Measurements from ENCODE around the gene IL4.

The IL4 gene

GRCh38 chr5:132657676-132658380 lies 16.0 kb upstream of the IL4 start, which contains the start of gene IL13:
IL13 (plus strand) TSS chr5:132658173; CDS start chr5:132658187, 14 bp downstream.
- H3K9me3 ChIP-seq (ENCODE audit: control insufficient read depth, low read length): no peaks in the 10 kb centered on the region
- no peaks in the 10 kb centered on the region for H3K36me3 ChIP-seq (ENCODE audit: control insufficient read depth, insufficient read depth, low read length)
- no peak within 1 kb of the TSS for H3K27ac ChIP-seq (ENCODE audit: insufficient read depth, low read length, poor library complexity, severe bottlenecking)
- DNase-seq: no peak
- peaks cover 13% of the 10 kb centered on the region for H3K4me1 ChIP-seq (ENCODE audit: control insufficient read depth, insufficient read depth, low read length, poor library complexity, severe bottlenecking)
- peaks cover 15% of the 10 kb centered on the region for H3K27me3 ChIP-seq (replicated peaks; ENCODE audit: control insufficient read depth, insufficient read depth, low read length, poor library complexity, severe bottlenecking)
- no peak within 1 kb of the TSS for H3K4me3 ChIP-seq (ENCODE audit: insufficient read depth, low read depth, low read length, poor library complexity, severe bottlenecking)

- DNase-seq: no peak
- Histone ChIP-seq H3K36me3 (ENCODE audit: control insufficient read depth, insufficient read depth, low read length) (no peaks in the 10 kb centered on the region), H3K9me3 (ENCODE audit: control insufficient read depth, low read length) (no peaks in the 10 kb centered on the region), H3K4me1 (ENCODE audit: control insufficient read depth, insufficient read depth, low read length, poor library complexity, severe bottlenecking) (peaks cover 13% of the 10 kb centered on the region), H3K27ac (ENCODE audit: insufficient read depth, low read length, poor library complexity, severe bottlenecking) (no peak overlapping the region), H3K27me3 (replicated peaks; ENCODE audit: control insufficient read depth, insufficient read depth, low read length, poor library complexity, severe bottlenecking) (peaks cover 15% of the 10 kb centered on the region), H3K4me3 (ENCODE audit: insufficient read depth, low read depth, low read length, poor library complexity, severe bottlenecking) (no peak overlapping the region)
Observed at GRCh38 chr5:132658381-132659302, 15.1 kb upstream of the IL4 start.

- H3K4me3 ChIP-seq (ENCODE audit: insufficient read depth, low read depth, low read length, poor library complexity, severe bottlenecking): no peak overlapping the region
- DNase-seq: no peak
- peaks cover 15% of the 10 kb centered on the region for H3K27me3 ChIP-seq (replicated peaks; ENCODE audit: control insufficient read depth, insufficient read depth, low read length, poor library complexity, severe bottlenecking)
- H3K4me1 ChIP-seq (ENCODE audit: control insufficient read depth, insufficient read depth, low read length, poor library complexity, severe bottlenecking): peaks cover 13% of the 10 kb centered on the region
- H3K27ac ChIP-seq (ENCODE audit: insufficient read depth, low read length, poor library complexity, severe bottlenecking): no peak overlapping the region
- no peaks in the 10 kb centered on the region for H3K9me3 ChIP-seq (ENCODE audit: control insufficient read depth, low read length)
- no peaks in the 10 kb centered on the region for H3K36me3 ChIP-seq (ENCODE audit: control insufficient read depth, insufficient read depth, low read length)
Observed at GRCh38 chr5:132659598-132660493, 13.9 kb upstream of the IL4 start.

- H3K4me1 ChIP-seq (ENCODE audit: control insufficient read depth, insufficient read depth, low read length, poor library complexity, severe bottlenecking): peaks cover 12% of the 10 kb centered on the region
- no peak for DNase-seq
- peaks cover 7% of the 10 kb centered on the region for H3K27me3 ChIP-seq (replicated peaks; ENCODE audit: control insufficient read depth, insufficient read depth, low read length, poor library complexity, severe bottlenecking)
- no peaks in the 10 kb centered on the region for H3K9me3 ChIP-seq (ENCODE audit: control insufficient read depth, low read length)
- H3K27ac ChIP-seq (ENCODE audit: insufficient read depth, low read length, poor library complexity, severe bottlenecking): no peak overlapping the region
- H3K36me3 ChIP-seq (ENCODE audit: control insufficient read depth, insufficient read depth, low read length): no peaks in the 10 kb centered on the region
- no peak overlapping the region for H3K4me3 ChIP-seq (ENCODE audit: insufficient read depth, low read depth, low read length, poor library complexity, severe bottlenecking)
Observed at GRCh38 chr5:132661231-132662003, 12.4 kb upstream of the IL4 start.

- no peak overlapping the region for H3K27ac ChIP-seq (ENCODE audit: insufficient read depth, low read length, poor library complexity, severe bottlenecking)
- DNase-seq: no peak
- peaks cover 1% of the 10 kb centered on the region for H3K27me3 ChIP-seq (replicated peaks; ENCODE audit: control insufficient read depth, insufficient read depth, low read length, poor library complexity, severe bottlenecking)
- no peaks in the 10 kb centered on the region for H3K9me3 ChIP-seq (ENCODE audit: control insufficient read depth, low read length)
- H3K4me3 ChIP-seq (ENCODE audit: insufficient read depth, low read depth, low read length, poor library complexity, severe bottlenecking): no peak overlapping the region
- H3K36me3 ChIP-seq (ENCODE audit: control insufficient read depth, insufficient read depth, low read length): no peaks in the 10 kb centered on the region
- peaks cover 6% of the 10 kb centered on the region for H3K4me1 ChIP-seq (ENCODE audit: control insufficient read depth, insufficient read depth, low read length, poor library complexity, severe bottlenecking)
Observed at GRCh38 chr5:132662004-132662401, 11.8 kb upstream of the IL4 start.

- Histone ChIP-seq H3K36me3 (ENCODE audit: control insufficient read depth, insufficient read depth, low read length) (no peaks in the 10 kb centered on the region), H3K4me3 (ENCODE audit: insufficient read depth, low read depth, low read length, poor library complexity, severe bottlenecking) (no peak overlapping the region), H3K27ac (ENCODE audit: insufficient read depth, low read length, poor library complexity, severe bottlenecking) (no peak overlapping the region), H3K4me1 (ENCODE audit: control insufficient read depth, insufficient read depth, low read length, poor library complexity, severe bottlenecking) (peaks cover 4% of the 10 kb centered on the region), H3K9me3 (ENCODE audit: control insufficient read depth, low read length) (no peaks in the 10 kb centered on the region), H3K27me3 (replicated peaks; ENCODE audit: control insufficient read depth, insufficient read depth, low read length, poor library complexity, severe bottlenecking) (no peaks in the 10 kb centered on the region)
- no peak for DNase-seq
Observed at GRCh38 chr5:132662925-132663770, 10.6 kb upstream of the IL4 start.

- Histone ChIP-seq H3K36me3 (ENCODE audit: control insufficient read depth, insufficient read depth, low read length) (no peaks in the 10 kb centered on the region), H3K27ac (ENCODE audit: insufficient read depth, low read length, poor library complexity, severe bottlenecking) (no peak overlapping the region)
- DNase-seq: no peak
Observed at GRCh38 chr5:132663771-132664695, 9.8 kb upstream of the IL4 start.

GRCh38 chr5:132664696-132665209 lies 9.0 kb upstream of the IL4 start:
- Histone ChIP-seq H3K27ac (ENCODE audit: insufficient read depth, low read length, poor library complexity, severe bottlenecking) (no peak overlapping the region), H3K36me3 (ENCODE audit: control insufficient read depth, insufficient read depth, low read length) (no peaks in the 10 kb centered on the region)
- DNase-seq: no peak

More at GRCh38 chr5:132663771-132664695, 9.8 kb upstream of the IL4 start:
- Histone ChIP-seq H3K9me3 (ENCODE audit: control insufficient read depth, low read length) (no peaks in the 10 kb centered on the region), H3K4me3 (ENCODE audit: insufficient read depth, low read depth, low read length, poor library complexity, severe bottlenecking) (no peak overlapping the region), H3K27me3 (replicated peaks; ENCODE audit: control insufficient read depth, insufficient read depth, low read length, poor library complexity, severe bottlenecking) (no peaks in the 10 kb centered on the region), H3K4me1 (ENCODE audit: control insufficient read depth, insufficient read depth, low read length, poor library complexity, severe bottlenecking) (peaks cover 4% of the 10 kb centered on the region)

More at GRCh38 chr5:132664696-132665209, 9.0 kb upstream of the IL4 start:
- Histone ChIP-seq H3K4me1 (ENCODE audit: control insufficient read depth, insufficient read depth, low read length, poor library complexity, severe bottlenecking) (peaks cover 4% of the 10 kb centered on the region), H3K27me3 (replicated peaks; ENCODE audit: control insufficient read depth, insufficient read depth, low read length, poor library complexity, severe bottlenecking) (no peaks in the 10 kb centered on the region), H3K4me3 (ENCODE audit: insufficient read depth, low read depth, low read length, poor library complexity, severe bottlenecking) (no peak overlapping the region), H3K9me3 (ENCODE audit: control insufficient read depth, low read length) (no peaks in the 10 kb centered on the region)

Measured in effector memory CD4-positive, alpha-beta T cell (primary cell).